H9 (cell line): Measurements from ENCODE around the gene SPAG5. TPM values are rescaled to one million over a fixed set of nuclear protein-coding genes. Genes with fewer than 3 reads are reported as not detected.

Experiments used
- DNase-seq: peaks from one replicate; pipeline ENCODE4 v3.0.0-alpha.2; 2017
- H2AFZ ChIP-seq: one replicate; pipeline ENCODE4 v1.6.1; 2013; ENCODE audit warnings: mild to moderate bottlenecking, low read length, control low read depth, moderate library complexity
- H2AK5ac ChIP-seq: 2 replicates; pipeline ENCODE4 v1.6.1; 2013; ENCODE audit warnings: low read length, control low read depth, mixed read lengths; ENCODE audit not compliant: insufficient read length
- H2BK120ac ChIP-seq: one replicate; pipeline ENCODE4 v1.6.1; 2013; ENCODE audit warnings: low read depth, mild to moderate bottlenecking, low read length, control low read depth, inconsistent platforms; ENCODE audit not compliant: poor library complexity, severe bottlenecking
- H2BK12ac ChIP-seq: 2 replicates; pipeline ENCODE4 v1.6.1; 2013; ENCODE audit warnings: low read length, control low read depth, mixed read lengths, low read depth; ENCODE audit not compliant: insufficient read length
- H2BK15ac ChIP-seq: 2 replicates; pipeline ENCODE4 v1.6.1; 2013; ENCODE audit warnings: low read depth, low read length, control low read depth
- H2BK20ac ChIP-seq: one replicate; pipeline ENCODE4 v1.6.1; 2013; ENCODE audit warnings: low read depth, mild to moderate bottlenecking, low read length, control low read depth, inconsistent platforms; ENCODE audit not compliant: poor library complexity, severe bottlenecking
- H2BK5ac ChIP-seq: 2 replicates; pipeline ENCODE4 v1.6.1; 2013; ENCODE audit warnings: low read length, control low read depth, mixed read lengths; ENCODE audit not compliant: insufficient read length
- H3K14ac ChIP-seq: 2 replicates; pipeline ENCODE4 v1.6.1; 2013; ENCODE audit warnings: low read length, control low read depth; ENCODE audit not compliant: insufficient read depth
- H3K18ac ChIP-seq: 2 replicates; pipeline ENCODE4 v1.6.1; 2013; ENCODE audit warnings: low read depth, mild to moderate bottlenecking, mixed read lengths, low read length, control low read depth; ENCODE audit not compliant: insufficient read length
- H3K23ac ChIP-seq: 2 replicates; pipeline ENCODE4 v1.6.1; 2013; ENCODE audit warnings: low read length, control low read depth, mixed read lengths, low read depth; ENCODE audit not compliant: insufficient read length
- H3K23me2 ChIP-seq: 2 replicates; pipeline ENCODE4 v1.6.1; 2013; ENCODE audit warnings: low read depth, mild to moderate bottlenecking, mixed read lengths, low read length, control low read depth; ENCODE audit not compliant: insufficient read length, poor library complexity, severe bottlenecking
- H3K27ac ChIP-seq: 2 replicates; pipeline ENCODE4 v1.5.1; 2013; ENCODE audit warnings: low read length, control low read depth, mixed read lengths, low read depth; ENCODE audit not compliant: insufficient read length
- H3K27me3 ChIP-seq: 2 replicates; pipeline ENCODE4 v1.6.1; 2013; ENCODE audit warnings: low read length, control low read depth, inconsistent platforms; ENCODE audit not compliant: insufficient read depth
- H3K4ac ChIP-seq: 2 replicates; pipeline ENCODE4 v1.6.1; 2013; ENCODE audit warnings: low read depth, mild to moderate bottlenecking, control low read depth, inconsistent platforms, low read length, moderate library complexity
- H3K4me1 ChIP-seq: 2 replicates; pipeline ENCODE4 v1.6.1; 2013; ENCODE audit warnings: low read length, control low read depth, inconsistent platforms; ENCODE audit not compliant: insufficient read depth
- H3K4me2 ChIP-seq: 2 replicates; pipeline ENCODE4 v1.6.1; 2013; ENCODE audit warnings: low read length, control low read depth, mixed read lengths; ENCODE audit not compliant: insufficient read length, insufficient read depth
- H3K56ac ChIP-seq: 2 replicates; pipeline ENCODE4 v1.6.1; 2013; ENCODE audit warnings: low read depth, mild to moderate bottlenecking, mixed read lengths, low read length, control low read depth; ENCODE audit not compliant: insufficient read length
- H3K79me1 ChIP-seq: 2 replicates; pipeline ENCODE4 v1.6.1; 2013; ENCODE audit warnings: low read depth, mild to moderate bottlenecking, moderate library complexity, low read length, control low read depth, inconsistent platforms; ENCODE audit not compliant: insufficient read depth, poor library complexity, severe bottlenecking
- H3K79me2 ChIP-seq: 2 replicates; pipeline ENCODE4 v1.6.1; 2013; ENCODE audit warnings: low read length, control low read depth, inconsistent platforms; ENCODE audit not compliant: insufficient read depth
- H3K9ac ChIP-seq: 2 replicates; pipeline ENCODE4 v1.6.1; 2013; ENCODE audit warnings: low read length, control low read depth, mixed read lengths; ENCODE audit not compliant: insufficient read length; ENCODE audit errors: extremely low read depth
- H3K9me3 ChIP-seq: one replicate; pipeline ENCODE4 v1.6.1; 2013; ENCODE audit warnings: low read depth, low read length, inconsistent platforms; ENCODE audit not compliant: control insufficient read depth
- H3T11ph ChIP-seq: one replicate; pipeline ENCODE4 v1.6.1; 2013; ENCODE audit warnings: mild to moderate bottlenecking, low read length, control low read depth, inconsistent platforms
- H4K20me1 ChIP-seq: one replicate; pipeline ENCODE4 v1.6.1; 2013; ENCODE audit not compliant: control insufficient read depth, insufficient read length, insufficient read depth
- H4K5ac ChIP-seq: 2 replicates; pipeline ENCODE4 v1.6.1; 2013; ENCODE audit warnings: low read depth, mild to moderate bottlenecking, mixed read lengths, low read length, control low read depth; ENCODE audit not compliant: insufficient read length
- H4K8ac ChIP-seq: replicated peaks from 2 replicates; pipeline ENCODE4 v1.6.1; 2013; ENCODE audit warnings: low read length, control low read depth, mixed read lengths, low read depth; ENCODE audit not compliant: insufficient read length
- H4K91ac ChIP-seq: 2 replicates; pipeline ENCODE4 v1.6.1; 2013; ENCODE audit warnings: low read depth, mild to moderate bottlenecking, moderate library complexity, mixed read lengths, low read length, control low read depth; ENCODE audit not compliant: insufficient read length
- H3K27ac Mint-ChIP-seq, 3 experiments: 2 replicates in 2 of 3; 3 replicates in 1 of 3; pipeline ENCODE4 v1.8.0; 2020 to 2021; ENCODE audit warnings: mixed read lengths in 3 of 3, mild to moderate bottlenecking in 1 of 3, moderate library complexity in 1 of 3
- H3K27me3 Mint-ChIP-seq: 2 replicates; pipeline ENCODE4 v1.8.0; 2021; ENCODE audit warnings: low read depth, mild to moderate bottlenecking, moderate library complexity, mixed read lengths
- H3K36me3 Mint-ChIP-seq, 3 experiments: 2 replicates in 2 of 3; 3 replicates in 1 of 3; pipeline ENCODE4 v1.8.0; 2020 to 2021; ENCODE audit warnings: low read depth in 3 of 3, mixed read lengths in 3 of 3; ENCODE audit not compliant: insufficient read depth in 1 of 3
- H3K4me1 Mint-ChIP-seq, 2 experiments: 2 replicates each; pipeline ENCODE4 v1.8.0; 2020; ENCODE audit warnings: mixed read lengths in 2 of 2
- H3K4me3 Mint-ChIP-seq, 2 experiments: 2 replicates in 1 of 2; 3 replicates in 1 of 2; pipeline ENCODE4 v1.8.0; 2020 to 2021; ENCODE audit warnings: mild to moderate bottlenecking in 2 of 2, mixed read lengths in 2 of 2, moderate library complexity in 1 of 2
- H3K9me3 Mint-ChIP-seq, 2 experiments: 2 replicates in 1 of 2; 3 replicates in 1 of 2; pipeline ENCODE4 v1.8.0; 2020; ENCODE audit warnings: mild to moderate bottlenecking in 2 of 2, mixed read lengths in 2 of 2, moderate library complexity in 1 of 2
- WGBS: extraction: QIAGEN DNeasy Blood & Tissue Kit; methylation state at CpG from one replicate; pipeline ENCODE4 v1.1.7; 2013; ENCODE audit warnings: missing lambda C conversion rate, low lambda C conversion rate, mixed read lengths; ENCODE audit not compliant: insufficient read length; ENCODE audit errors: extremely low coverage; 5-methylcytosine and 5-hydroxymethylcytosine counted together
- total RNA-seq: library from RNA; stranded (reverse); gene quantifications from 2 replicates; pipeline ENCODE4 v1.2.1, GENCODE V29; 2021
- TF ChIP-seq, protein P1 (sequence below): fragments of 200-600 bp; sonication (generic); conservative IDR thresholded peaks from 3 replicates; pipeline ENCODE4 v1.8.0; 2021; ENCODE audit warnings: antibody characterized with exemption, mild to moderate bottlenecking

SPAG5 gene
- total RNA-seq, 1 experiment from 2014 or later = 122 TPM

DNA sequence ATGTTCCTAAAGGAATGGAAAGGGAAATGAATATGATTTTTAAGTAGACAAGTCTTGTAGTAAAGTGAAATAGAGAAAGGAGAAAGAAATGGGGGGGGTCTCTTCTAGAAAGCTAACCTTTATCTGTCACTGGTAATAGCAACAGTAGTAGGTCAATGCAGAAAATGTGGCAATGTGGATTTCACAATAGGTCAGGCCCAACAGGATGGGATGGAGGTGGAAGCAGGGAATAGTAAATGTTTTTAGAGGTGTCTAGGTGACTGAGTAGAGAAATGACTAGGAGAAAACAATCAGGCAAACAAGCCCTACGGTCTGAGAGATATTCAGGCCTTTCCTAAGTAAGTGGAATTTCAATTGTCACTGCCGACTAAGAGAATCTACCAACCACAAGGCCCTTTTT, 21.2 kb upstream of the SPAG5 start:
- H3K79me1 ChIP-seq = no peaks in the 10 kb centered on the region
- H4K20me1 ChIP-seq = no peaks in the 10 kb centered on the region
- no peak overlapping the region for H3K4me2 ChIP-seq
- no peak overlapping the region for H4K8ac ChIP-seq
- H3K4ac ChIP-seq = no peak overlapping the region
- H3K23me2 ChIP-seq = no peaks in the 10 kb centered on the region
- no peak overlapping the region for H2BK12ac ChIP-seq
- H3K14ac ChIP-seq = no peak overlapping the region
- no peak overlapping the region for H3K9ac ChIP-seq
- no peaks in the 10 kb centered on the region for H3K4me1 ChIP-seq
- TF ChIP-seq, protein P1, sequence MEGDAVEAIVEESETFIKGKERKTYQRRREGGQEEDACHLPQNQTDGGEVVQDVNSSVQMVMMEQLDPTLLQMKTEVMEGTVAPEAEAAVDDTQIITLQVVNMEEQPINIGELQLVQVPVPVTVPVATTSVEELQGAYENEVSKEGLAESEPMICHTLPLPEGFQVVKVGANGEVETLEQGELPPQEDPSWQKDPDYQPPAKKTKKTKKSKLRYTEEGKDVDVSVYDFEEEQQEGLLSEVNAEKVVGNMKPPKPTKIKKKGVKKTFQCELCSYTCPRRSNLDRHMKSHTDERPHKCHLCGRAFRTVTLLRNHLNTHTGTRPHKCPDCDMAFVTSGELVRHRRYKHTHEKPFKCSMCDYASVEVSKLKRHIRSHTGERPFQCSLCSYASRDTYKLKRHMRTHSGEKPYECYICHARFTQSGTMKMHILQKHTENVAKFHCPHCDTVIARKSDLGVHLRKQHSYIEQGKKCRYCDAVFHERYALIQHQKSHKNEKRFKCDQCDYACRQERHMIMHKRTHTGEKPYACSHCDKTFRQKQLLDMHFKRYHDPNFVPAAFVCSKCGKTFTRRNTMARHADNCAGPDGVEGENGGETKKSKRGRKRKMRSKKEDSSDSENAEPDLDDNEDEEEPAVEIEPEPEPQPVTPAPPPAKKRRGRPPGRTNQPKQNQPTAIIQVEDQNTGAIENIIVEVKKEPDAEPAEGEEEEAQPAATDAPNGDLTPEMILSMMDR = no peak
- H3K9me3 ChIP-seq = no peaks in the 10 kb centered on the region
- no peaks in the 10 kb centered on the region for H3K4me1 Mint-ChIP-seq
- H3K27me3 Mint-ChIP-seq = no peaks in the 10 kb centered on the region
- H4K5ac ChIP-seq = no peak overlapping the region
- H3T11ph ChIP-seq = no peak overlapping the region
- H2AFZ ChIP-seq = no peak overlapping the region
- H3K27ac ChIP-seq = no peak overlapping the region
- H3K36me3 Mint-ChIP-seq = peaks cover 56 to 97% (median 91%) of the 10 kb centered on the region in 3 experiments; a peak in 6 of 7 replicates
- H3K18ac ChIP-seq = no peak overlapping the region
- no peak overlapping the region for H3K27ac Mint-ChIP-seq
- no peak for DNase-seq
- no peak overlapping the region for H2BK20ac ChIP-seq
- H3K27me3 ChIP-seq = no peaks in the 10 kb centered on the region
- H3K79me2 ChIP-seq = no peaks in the 10 kb centered on the region
- no peak overlapping the region for H2AK5ac ChIP-seq
- no peak overlapping the region for H2BK5ac ChIP-seq
- H3K9me3 Mint-ChIP-seq = no peaks in the 10 kb centered on the region
- H4K91ac ChIP-seq = no peak overlapping the region
- no peak overlapping the region for H3K56ac ChIP-seq
- no peak overlapping the region for H2BK120ac ChIP-seq
- no peak overlapping the region for H3K4me3 Mint-ChIP-seq
- no peak overlapping the region for H2BK15ac ChIP-seq
- no peak overlapping the region for H3K23ac ChIP-seq
- WGBS = no CpG with 5 or more reads among the region's 2 CpGs
